Nucleus accumbens (tissue), 56 donors: ENCODE measurements around the gene C19orf44.

Experiments used
- DNase-seq, 56 donors: peaks; one replicate each; lab custom pipeline; 2025; lab: John Stamatoyannopoulos, UW

Gene C19orf44

GRCh38 chr19:16514383-16515019 lies 18.3 kb downstream of the C19orf44 start:
- no peak for DNase-seq

GRCh38 chr19:16516381-16516780 lies 20.2 kb downstream of the C19orf44 start:
- DNase-seq = no peak

- DNase-seq = no peak
Measured at GRCh38 chr19:16516923-16517610, 20.9 kb downstream of the C19orf44 start.

GRCh38 chr19:16518061-16518460 lies 21.9 kb downstream of the C19orf44 start:
- DNase-seq = no peak

DNA sequence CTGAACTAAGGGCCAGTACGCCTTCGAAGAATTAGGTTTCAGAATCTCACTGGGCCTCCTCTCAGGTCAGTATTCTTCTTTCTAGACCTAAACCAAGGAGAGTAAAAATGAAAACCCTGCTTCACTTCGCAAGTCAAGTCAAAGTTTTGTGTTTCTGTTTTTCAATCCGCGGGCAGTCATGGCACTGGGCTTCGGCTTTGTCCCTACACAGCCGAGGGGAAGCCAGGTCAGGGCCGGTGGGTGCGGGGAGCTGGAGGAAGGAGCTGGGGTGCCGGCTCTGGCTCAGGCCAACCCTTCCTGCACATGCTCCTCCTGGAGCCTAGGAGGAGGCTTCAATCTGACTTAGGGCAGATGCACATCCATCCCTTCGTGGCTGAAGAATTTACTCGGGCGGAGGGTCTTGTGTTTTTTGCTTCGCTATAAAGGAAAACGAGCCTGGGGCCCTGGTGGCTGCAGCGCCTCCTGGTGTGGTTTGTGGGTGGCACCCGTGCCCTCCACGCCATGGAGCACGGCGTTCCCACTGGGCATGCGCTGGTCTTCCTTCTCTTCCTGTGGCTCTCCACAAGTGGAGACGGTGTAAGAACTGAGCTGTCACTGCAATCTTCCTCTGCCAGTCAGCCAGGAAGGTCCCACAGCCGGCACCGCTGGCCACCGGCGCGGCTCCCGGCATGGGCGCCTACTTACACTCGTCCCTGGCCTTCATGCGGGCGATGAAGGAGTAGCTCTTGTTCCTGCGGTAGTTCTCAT lies 22.5 kb downstream of the C19orf44 start:
- DNase-seq = no peak

GRCh38 chr19:16519230-16519687 lies 23.1 kb downstream of the C19orf44 start:
- no peak for DNase-seq

DNA sequence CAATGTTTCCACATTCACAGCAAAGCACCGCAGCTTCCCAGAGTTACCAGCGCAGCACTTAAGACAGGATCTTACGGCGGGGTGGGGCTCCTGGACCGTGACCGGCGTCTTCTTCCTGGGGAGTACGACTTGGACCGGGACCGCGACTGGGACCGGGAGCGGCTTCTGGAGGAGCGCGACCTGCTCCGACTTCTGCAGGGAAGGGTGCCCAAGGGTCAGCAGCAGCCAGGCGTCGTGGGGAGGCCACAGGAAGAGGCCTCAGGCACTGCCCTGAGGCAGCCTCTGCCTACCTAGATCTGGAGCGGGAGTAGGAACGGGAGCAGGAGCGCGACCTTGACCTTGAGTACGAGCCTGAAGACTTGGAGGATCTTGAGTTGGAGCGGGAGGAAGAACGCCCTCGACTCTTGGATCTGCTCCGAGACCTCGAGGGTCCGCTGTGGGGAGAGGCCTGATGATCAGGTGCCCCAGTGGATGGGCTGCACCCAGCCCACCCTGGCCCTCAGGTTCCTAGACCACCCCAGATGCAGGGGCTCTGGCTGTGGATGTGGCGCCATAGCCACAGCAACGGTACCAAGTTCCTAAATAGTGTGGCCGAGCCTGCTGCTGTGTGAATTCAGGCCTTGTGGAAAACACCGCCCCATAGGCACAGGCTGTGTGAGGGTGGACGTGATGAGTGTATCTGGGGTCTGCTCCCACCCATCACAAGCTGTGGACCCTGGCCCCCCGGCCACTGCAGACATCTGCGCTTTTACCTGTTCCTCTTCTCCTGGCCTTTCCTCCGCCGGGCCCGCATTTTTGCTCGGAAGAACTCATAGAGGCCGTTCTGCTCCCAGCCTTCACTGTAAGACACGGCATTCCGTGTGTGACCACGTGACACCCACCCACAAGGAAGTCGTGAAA lies 24.1 kb downstream of the C19orf44 start:
- DNase-seq = no peak

DNA sequence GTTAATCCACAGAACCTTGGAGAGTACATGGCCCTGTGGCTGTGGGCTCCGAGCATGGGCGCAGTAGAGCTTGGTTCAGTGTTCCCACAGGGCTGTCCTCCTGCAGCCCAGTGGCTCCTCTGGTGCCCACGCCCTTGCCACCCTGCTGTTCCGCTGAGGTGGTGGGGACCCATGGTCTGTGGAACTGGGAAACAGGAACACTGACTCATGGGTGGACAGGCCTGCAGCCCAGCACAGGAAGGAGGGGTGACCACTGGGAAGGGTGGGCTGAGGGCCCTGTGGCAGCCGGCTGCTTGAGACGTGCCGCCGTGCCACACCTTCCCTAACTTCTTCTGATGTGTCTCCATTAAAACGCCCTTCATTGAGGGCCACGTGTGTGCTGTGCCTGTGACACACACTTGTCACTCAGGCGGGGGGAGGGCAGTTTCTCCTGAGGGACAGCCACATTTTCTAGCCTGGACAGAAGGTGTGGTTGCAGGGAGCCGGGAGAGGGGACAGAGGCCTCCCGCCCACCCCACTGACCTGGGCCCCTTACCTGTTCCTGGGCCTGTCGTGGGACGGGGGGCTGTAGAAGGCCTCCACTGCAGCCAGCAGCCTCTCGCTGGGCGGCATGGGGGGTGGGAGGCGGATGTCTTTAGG lies 24.9 kb downstream of the C19orf44 start:
- DNase-seq = no peak

DNA sequence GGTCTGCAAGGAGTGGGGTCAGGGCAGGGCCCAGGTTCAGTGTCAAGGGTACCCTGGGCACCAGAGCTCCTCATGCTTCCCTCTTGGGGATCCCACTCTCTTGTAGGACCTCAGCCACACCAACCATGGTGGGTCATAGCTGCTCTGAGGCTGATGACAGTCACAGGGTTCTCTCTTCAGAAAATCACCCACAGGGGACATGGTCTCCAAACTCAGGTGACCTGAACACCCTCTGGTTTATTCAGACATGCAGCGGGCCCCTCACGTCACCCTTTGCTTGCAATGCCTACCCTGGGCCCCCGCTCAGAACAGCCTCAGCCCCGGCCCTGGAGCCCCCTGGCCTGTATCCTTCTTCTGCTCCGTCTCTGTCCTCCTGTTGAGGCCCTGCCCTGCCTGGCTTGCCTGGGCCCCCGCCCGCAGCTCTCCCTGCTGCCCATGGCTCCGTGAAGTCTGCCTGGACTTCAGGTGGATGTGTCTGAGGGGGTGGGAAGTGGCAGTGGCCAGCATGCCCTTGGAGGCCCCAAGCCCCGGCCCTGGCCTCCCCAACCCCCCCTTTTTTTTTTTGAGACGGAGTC lies 25.6 kb downstream of the C19orf44 start:
- DNase-seq = no peak

- no peak for DNase-seq
Measured at GRCh38 chr19:16522559-16523377, 26.6 kb downstream of the C19orf44 start.

GRCh38 chr19:16524991-16525734 lies 29.0 kb downstream of the C19orf44 start:
- no peak for DNase-seq

DNA sequence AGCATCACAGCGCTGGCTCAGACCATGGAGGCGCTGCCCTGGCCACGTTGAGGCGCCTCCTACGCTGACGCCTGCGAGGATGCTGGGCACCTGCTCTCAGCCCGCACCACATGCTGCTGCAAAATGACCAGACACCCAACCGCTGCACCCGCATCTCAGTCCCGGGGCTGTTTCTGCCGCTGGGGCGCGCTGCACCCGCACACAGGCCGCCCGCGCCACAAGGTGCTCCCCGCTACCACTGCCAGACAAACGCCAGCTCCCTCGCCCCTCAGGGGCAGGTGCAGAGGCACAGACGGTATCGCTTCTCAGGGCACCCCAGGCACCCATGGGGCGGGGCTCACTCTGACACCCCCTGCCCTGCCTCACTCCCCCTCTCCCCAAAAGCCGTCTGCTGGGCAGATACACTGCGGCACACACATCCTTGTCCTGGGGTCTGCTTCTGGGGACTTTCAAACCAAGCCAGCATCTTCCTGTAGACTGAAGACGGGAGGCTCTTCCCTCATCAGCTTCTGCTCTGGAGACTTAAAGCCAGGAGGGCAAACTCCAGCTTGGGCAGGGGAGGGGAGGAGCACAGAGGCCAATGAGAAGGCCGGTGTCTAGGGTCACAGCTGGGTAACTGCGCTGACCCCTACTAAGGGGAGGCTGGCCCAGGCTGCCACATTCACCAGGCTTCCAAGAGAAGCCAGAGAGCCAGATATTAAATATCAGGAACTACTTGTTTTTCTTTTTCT lies 29.7 kb downstream of the C19orf44 start:
- no peak for DNase-seq

- DNase-seq = no peak
Measured at GRCh38 chr19:16527334-16527935, 31.2 kb downstream of the C19orf44 start.

- no peak for DNase-seq
Measured at GRCh38 chr19:16527971-16528521, 31.9 kb downstream of the C19orf44 start.

DNA sequence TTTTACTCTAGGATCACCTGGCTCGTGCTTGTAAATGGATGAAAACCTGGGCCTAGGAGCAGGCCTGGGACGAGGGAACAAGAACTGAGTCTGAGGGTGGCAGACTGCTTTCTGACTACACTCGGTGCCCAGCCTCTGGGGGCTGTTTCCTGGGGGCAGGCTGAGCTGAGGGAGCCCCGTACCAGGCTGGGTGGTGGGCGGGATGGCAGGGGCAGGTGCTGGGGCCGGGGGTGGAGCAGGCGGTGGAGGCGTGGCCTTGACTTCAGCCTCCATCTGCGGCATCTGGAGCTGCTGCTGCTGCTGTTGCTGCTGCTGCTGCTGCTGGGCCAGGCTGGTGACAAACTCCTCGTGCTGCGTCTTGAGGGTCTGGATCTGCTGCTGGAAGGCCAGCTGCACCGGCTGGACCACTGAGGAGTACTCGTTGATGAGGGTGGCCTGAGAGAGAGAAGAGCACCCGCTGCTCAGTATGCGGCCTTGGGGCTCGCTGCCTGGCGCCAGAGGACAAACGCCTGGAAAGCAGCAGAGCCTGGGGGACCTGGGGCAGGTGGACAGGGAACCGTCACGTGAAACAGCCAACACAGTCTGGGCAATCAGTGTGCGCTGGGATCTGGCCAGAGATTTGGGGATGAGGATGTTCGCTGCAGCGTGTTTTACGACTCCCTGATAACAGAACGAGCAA lies 33.4 kb downstream of the C19orf44 start:
- DNase-seq = no peak
